K562 (cell line): ENCODE results near the gene STK11. TPM values are rescaled to one million over a fixed set of nuclear protein-coding genes. Genes with fewer than 3 reads are reported as not detected.

Experiments used
- CBFA2T2 ChIP-seq: fragments of 450-650 bp; conservative IDR thresholded peaks from 2 replicates; pipeline ENCODE4 v1.6.1; 2017; ENCODE audit warnings: mild to moderate bottlenecking
- NFYB ChIP-seq: IDR thresholded peaks from 2 replicates; pipeline ENCODE4 v1.6.1; 2011; ENCODE audit warnings: mild to moderate bottlenecking, moderate library complexity; ENCODE audit not compliant: insufficient read length; ENCODE audit errors: extremely low read depth
- POLR2A ChIP-seq: fragments of 450-650 bp; conservative IDR thresholded peaks from 2 replicates; pipeline ENCODE4 v1.6.1; 2016
- SAP30 ChIP-seq: fragments of 200-600 bp; sonication (generic); IDR thresholded peaks from 2 replicates; pipeline ENCODE4 v1.6.1; 2012; ENCODE audit warnings: borderline replicate concordance, low read depth, mild to moderate bottlenecking, moderate library complexity, low read length, control low read depth, inconsistent platforms; ENCODE audit not compliant: insufficient read depth, poor library complexity, severe bottlenecking
- SNIP1 ChIP-seq: fragments of 450-650 bp; IDR thresholded peaks from 2 replicates; pipeline ENCODE4 v1.7.1; 2017; ENCODE audit warnings: low read depth, mild to moderate bottlenecking
- SPI1 ChIP-seq: IDR thresholded peaks from 2 replicates; pipeline ENCODE4 v1.6.1; 2011; ENCODE audit warnings: low read depth, low read length, control low read depth, borderline replicate concordance
- ZFX ChIP-seq: sonication (generic); formaldehyde crosslinking; IDR thresholded peaks from 2 replicates; pipeline ENCODE4 v1.8.0; 2022; ENCODE audit warnings: mild to moderate bottlenecking, missing genetic modification reagents, moderate library complexity
- ZNF24 ChIP-seq: fragments of 450-650 bp; IDR thresholded peaks from 2 replicates; pipeline ENCODE4 v1.6.1; 2016
- ZNF717 ChIP-seq: fragments of 250-450 bp; sonication (Bioruptor Pico); IDR thresholded peaks from 2 replicates; pipeline ENCODE4 v1.5.0; 2021
- polyA plus RNA-seq, 8 experiments: library from polyadenylated mRNA; depleted of rRNA in 4 of 8; stranded (reverse) in 5 of 8; unstranded in 3 of 8; fragments of >200 nt; fragmentation: Nextera tagmentation in 2 of 8; fragmentation: Illumina TruSeq in 1 of 8; extraction: Ambion mirVana in 2 of 8; extraction: Trizol in 1 of 8; gene quantifications; 2 replicates each; pipeline versions ENCODE4 v1.2.1 to v1.2.3, GENCODE V29; 2011 to 2014; ENCODE audit warnings: inconsistent platforms in 1 of 8, missing spikeins in 1 of 8
- total RNA-seq, 7 experiments: library from RNA; depleted of rRNA in 6 of 7; stranded (reverse); fragments of >200 nt in 6 of 7; fragmentation: Illumina TruSeq in 2 of 7; extraction: Trizol in 2 of 7; gene quantifications; 2 replicates each; pipeline versions ENCODE4 v1.2.1 to v1.2.3, GENCODE V29; 2011 to 2021; ENCODE audit warnings: low replicate concordance in 1 of 7
- TF ChIP-seq, protein P1 (sequence below): sonication (generic); formaldehyde crosslinking; IDR thresholded peaks from 2 replicates; pipeline ENCODE4 v1.8.1; 2022; ENCODE audit warnings: missing genetic modification reagents
- TF ChIP-seq, protein P2 (sequence below): IDR thresholded peaks from 2 replicates; pipeline ENCODE4 v1.6.1; 2011; ENCODE audit warnings: borderline replicate concordance, low read depth, mild to moderate bottlenecking, moderate library complexity, low read length; ENCODE audit not compliant: insufficient read depth, poor library complexity, severe bottlenecking
- TF ChIP-seq, protein P3 (sequence below), 2 experiments: fragments of 450-650 bp in 1 of 2; sonication (generic) in 1 of 2; formaldehyde crosslinking in 1 of 2; IDR thresholded peaks in 1 of 2; conservative IDR thresholded peaks in 1 of 2; 2 replicates each; pipeline versions ENCODE4 v1.6.1 to v1.8.1; 2016 to 2023; ENCODE audit warnings: mild to moderate bottlenecking in 2 of 2, moderate library complexity in 2 of 2, inconsistent platforms in 1 of 2, missing genetic modification reagents in 1 of 2
- TF ChIP-seq, protein P4 (sequence below): fragments of 250-450 bp; sonication (Bioruptor Pico); IDR thresholded peaks from 2 replicates; pipeline ENCODE4 v1.8.0; 2021; ENCODE audit warnings: borderline replicate concordance, mild to moderate bottlenecking, moderate library complexity; ENCODE audit not compliant: poor library complexity, severe bottlenecking
- TF ChIP-seq, protein P5 (sequence below): fragments of 250-450 bp; sonication (Bioruptor Pico); IDR thresholded peaks from 2 replicates; pipeline ENCODE4 v1.5.0; 2021
- TF ChIP-seq, protein P6 (sequence below): fragments of 250-450 bp; sonication (Bioruptor Pico); IDR thresholded peaks from 2 replicates; pipeline ENCODE4 v1.9.0; 2021; ENCODE audit warnings: mild to moderate bottlenecking
- TF ChIP-seq, protein P7 (sequence below): fragments of 250-450 bp; sonication (Bioruptor Pico); IDR thresholded peaks from 2 replicates; pipeline ENCODE4 v1.9.0; 2021; ENCODE audit warnings: mild to moderate bottlenecking, inconsistent platforms

The STK11 gene
- total and polyA plus RNA-seq, 9 of the 15 experiments (the other 6 are each of a cell fraction or from before 2014, with no cell fraction given), result 0.15 to 96.5 (median 31.7) TPM

DNA sequence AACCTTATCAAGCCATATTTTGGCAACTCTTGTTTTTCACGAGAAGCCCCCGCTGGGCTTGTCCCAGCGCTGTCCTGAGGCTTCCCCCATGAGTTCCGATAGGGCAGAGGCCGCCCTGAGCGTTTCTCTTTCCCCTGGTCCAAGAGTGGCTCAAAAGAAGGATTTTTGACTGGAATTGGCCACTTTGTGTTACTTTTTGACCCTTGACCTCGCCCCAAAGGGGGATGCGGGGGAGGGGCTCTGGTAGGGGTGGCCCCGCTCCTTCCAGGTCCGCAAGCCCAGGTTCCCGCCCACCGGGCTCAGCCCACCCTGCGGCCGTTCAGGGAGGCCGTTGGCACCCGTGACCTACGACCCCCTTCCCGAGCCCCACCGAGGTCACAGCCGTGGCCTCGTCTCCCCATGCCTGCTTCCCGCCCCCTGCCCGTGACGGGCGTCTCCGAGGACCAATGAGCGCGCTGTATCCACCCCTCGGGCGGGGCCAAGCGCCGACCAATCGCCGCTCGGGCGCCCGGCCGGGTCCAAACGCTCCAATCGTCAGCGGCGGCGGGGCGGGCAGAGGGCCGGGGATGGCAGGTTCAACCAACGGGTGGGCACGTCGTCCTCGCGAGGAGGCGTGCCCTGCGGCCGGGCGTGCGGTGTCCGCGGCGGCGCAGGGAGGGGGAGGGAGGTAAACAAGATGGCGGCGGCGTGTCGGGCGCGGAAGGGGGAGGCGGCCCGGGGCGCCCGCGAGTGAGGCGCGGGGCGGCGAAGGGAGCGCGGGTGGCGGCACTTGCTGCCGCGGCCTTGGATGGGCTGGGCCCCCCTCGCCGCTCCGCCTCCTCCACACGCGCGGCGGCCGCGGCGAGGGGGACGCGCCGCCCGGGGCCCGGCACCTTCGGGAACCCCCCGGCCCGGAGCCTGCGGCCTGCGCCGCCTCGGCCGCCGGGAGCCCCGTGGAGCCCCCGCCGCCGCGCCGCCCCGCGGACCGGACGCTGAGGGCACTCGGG, at the start of gene STK11 (continued):
- TF ChIP-seq, protein P1, sequence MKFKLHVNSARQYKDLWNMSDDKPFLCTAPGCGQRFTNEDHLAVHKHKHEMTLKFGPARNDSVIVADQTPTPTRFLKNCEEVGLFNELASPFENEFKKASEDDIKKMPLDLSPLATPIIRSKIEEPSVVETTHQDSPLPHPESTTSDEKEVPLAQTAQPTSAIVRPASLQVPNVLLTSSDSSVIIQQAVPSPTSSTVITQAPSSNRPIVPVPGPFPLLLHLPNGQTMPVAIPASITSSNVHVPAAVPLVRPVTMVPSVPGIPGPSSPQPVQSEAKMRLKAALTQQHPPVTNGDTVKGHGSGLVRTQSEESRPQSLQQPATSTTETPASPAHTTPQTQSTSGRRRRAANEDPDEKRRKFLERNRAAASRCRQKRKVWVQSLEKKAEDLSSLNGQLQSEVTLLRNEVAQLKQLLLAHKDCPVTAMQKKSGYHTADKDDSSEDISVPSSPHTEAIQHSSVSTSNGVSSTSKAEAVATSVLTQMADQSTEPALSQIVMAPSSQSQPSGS (CRISPR knock-in tag), result no peak
- TF ChIP-seq, protein P2, sequence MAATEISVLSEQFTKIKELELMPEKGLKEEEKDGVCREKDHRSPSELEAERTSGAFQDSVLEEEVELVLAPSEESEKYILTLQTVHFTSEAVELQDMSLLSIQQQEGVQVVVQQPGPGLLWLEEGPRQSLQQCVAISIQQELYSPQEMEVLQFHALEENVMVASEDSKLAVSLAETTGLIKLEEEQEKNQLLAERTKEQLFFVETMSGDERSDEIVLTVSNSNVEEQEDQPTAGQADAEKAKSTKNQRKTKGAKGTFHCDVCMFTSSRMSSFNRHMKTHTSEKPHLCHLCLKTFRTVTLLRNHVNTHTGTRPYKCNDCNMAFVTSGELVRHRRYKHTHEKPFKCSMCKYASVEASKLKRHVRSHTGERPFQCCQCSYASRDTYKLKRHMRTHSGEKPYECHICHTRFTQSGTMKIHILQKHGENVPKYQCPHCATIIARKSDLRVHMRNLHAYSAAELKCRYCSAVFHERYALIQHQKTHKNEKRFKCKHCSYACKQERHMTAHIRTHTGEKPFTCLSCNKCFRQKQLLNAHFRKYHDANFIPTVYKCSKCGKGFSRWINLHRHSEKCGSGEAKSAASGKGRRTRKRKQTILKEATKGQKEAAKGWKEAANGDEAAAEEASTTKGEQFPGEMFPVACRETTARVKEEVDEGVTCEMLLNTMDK, result no peak
- TF ChIP-seq POLR2A, result peak; percentile 59
- TF ChIP-seq, protein P3, sequence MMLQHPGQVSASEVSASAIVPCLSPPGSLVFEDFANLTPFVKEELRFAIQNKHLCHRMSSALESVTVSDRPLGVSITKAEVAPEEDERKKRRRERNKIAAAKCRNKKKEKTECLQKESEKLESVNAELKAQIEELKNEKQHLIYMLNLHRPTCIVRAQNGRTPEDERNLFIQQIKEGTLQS (IDR thresholded peaks at IDR 0.05), result no peak
- TF ChIP-seq, protein P3 (CRISPR knock-in tag; conservative IDR thresholded peaks at IDR 0.05), result no peak
- TF ChIP-seq, protein P4, sequence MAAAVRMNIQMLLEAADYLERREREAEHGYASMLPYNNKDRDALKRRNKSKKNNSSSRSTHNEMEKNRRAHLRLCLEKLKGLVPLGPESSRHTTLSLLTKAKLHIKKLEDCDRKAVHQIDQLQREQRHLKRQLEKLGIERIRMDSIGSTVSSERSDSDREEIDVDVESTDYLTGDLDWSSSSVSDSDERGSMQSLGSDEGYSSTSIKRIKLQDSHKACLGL (CRISPR knock-in tag), result no peak
- TF ChIP-seq, protein P5, sequence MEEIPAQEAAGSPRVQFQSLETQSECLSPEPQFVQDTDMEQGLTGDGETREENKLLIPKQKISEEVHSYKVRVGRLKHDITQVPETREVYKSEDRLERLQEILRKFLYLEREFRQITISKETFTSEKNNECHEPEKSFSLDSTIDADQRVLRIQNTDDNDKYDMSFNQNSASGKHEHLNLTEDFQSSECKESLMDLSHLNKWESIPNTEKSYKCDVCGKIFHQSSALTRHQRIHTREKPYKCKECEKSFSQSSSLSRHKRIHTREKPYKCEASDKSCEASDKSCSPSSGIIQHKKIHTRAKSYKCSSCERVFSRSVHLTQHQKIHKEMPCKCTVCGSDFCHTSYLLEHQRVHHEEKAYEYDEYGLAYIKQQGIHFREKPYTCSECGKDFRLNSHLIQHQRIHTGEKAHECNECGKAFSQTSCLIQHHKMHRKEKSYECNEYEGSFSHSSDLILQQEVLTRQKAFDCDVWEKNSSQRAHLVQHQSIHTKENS (CRISPR knock-in tag), result no peak
- TF ChIP-seq NFYB, result peak; percentile 77
- no peak for TF ChIP-seq SNIP1
- TF ChIP-seq, protein P6, sequence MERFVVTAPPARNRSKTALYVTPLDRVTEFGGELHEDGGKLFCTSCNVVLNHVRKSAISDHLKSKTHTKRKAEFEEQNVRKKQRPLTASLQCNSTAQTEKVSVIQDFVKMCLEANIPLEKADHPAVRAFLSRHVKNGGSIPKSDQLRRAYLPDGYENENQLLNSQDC (CRISPR knock-in tag), result no peak
- no peak for TF ChIP-seq ZNF24
- no peak for TF ChIP-seq SPI1
- TF ChIP-seq, protein P7, sequence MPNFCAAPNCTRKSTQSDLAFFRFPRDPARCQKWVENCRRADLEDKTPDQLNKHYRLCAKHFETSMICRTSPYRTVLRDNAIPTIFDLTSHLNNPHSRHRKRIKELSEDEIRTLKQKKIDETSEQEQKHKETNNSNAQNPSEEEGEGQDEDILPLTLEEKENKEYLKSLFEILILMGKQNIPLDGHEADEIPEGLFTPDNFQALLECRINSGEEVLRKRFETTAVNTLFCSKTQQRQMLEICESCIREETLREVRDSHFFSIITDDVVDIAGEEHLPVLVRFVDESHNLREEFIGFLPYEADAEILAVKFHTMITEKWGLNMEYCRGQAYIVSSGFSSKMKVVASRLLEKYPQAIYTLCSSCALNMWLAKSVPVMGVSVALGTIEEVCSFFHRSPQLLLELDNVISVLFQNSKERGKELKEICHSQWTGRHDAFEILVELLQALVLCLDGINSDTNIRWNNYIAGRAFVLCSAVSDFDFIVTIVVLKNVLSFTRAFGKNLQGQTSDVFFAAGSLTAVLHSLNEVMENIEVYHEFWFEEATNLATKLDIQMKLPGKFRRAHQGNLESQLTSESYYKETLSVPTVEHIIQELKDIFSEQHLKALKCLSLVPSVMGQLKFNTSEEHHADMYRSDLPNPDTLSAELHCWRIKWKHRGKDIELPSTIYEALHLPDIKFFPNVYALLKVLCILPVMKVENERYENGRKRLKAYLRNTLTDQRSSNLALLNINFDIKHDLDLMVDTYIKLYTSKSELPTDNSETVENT, result peak; percentile 92; the same call in 1 of the 2 replicates
- TF ChIP-seq SAP30, result peak; percentile 29
- no peak for TF ChIP-seq CBFA2T2
- TF ChIP-seq ZNF717 (CRISPR knock-in tag), result no peak
- no peak; the same call in 1 of the 2 replicates for TF ChIP-seq ZFX (CRISPR knock-in tag)
